Neuronal stem cell (in vitro differentiated cells): ENCODE results near the gene USP44.

Experiments
- DNase-seq: peaks from one replicate; pipeline ENCODE4 v3.0.0-alpha.2; 2013; ENCODE audit warnings: low spot score
- H2AFZ ChIP-seq: one replicate; pipeline ENCODE4 v1.6.1; 2013; ENCODE audit warnings: mild to moderate bottlenecking, low read length, inconsistent platforms
- H2AK5ac ChIP-seq: 2 replicates; pipeline ENCODE4 v1.6.1; 2013; ENCODE audit warnings: low read depth, mild to moderate bottlenecking, inconsistent platforms, low read length, moderate library complexity, mixed read lengths
- H2BK120ac ChIP-seq: 2 replicates; pipeline ENCODE4 v1.6.1; 2013; ENCODE audit warnings: low read depth, mild to moderate bottlenecking, inconsistent platforms, low read length, moderate library complexity, mixed read lengths
- H2BK12ac ChIP-seq: one replicate; pipeline ENCODE4 v1.6.1; 2013; ENCODE audit warnings: low read length, inconsistent platforms
- H2BK15ac ChIP-seq: 2 replicates; pipeline ENCODE4 v1.6.1; 2013; ENCODE audit warnings: mild to moderate bottlenecking, low read length, inconsistent platforms, mixed read lengths
- H2BK5ac ChIP-seq: one replicate; pipeline ENCODE4 v1.6.1; 2013; ENCODE audit warnings: inconsistent platforms, mild to moderate bottlenecking, low read length, moderate library complexity
- H3K14ac ChIP-seq: one replicate; pipeline ENCODE4 v1.6.1; 2013; ENCODE audit warnings: low read length, inconsistent platforms
- H3K18ac ChIP-seq: 2 replicates; pipeline ENCODE4 v1.6.1; 2013; ENCODE audit warnings: low read length, inconsistent platforms
- H3K23ac ChIP-seq: 2 replicates; pipeline ENCODE4 v1.6.1; 2013; ENCODE audit warnings: low read depth, mild to moderate bottlenecking, mixed read lengths, low read length, inconsistent platforms; ENCODE audit not compliant: poor library complexity
- H3K27ac ChIP-seq: replicated peaks from 3 replicates; pipeline ENCODE4 v1.5.1; 2013; ENCODE audit warnings: low read length, inconsistent platforms
- H3K27me3 ChIP-seq, 3 experiments: 2 replicates each; pipeline ENCODE4 v1.6.1; 2013; ENCODE audit warnings: low read length in 3 of 3, mild to moderate bottlenecking in 2 of 3, inconsistent platforms in 1 of 3, low read depth in 1 of 3, mixed read lengths in 1 of 3, moderate library complexity in 1 of 3; ENCODE audit not compliant: control insufficient read depth in 3 of 3, insufficient read depth in 3 of 3
- H3K36me3 ChIP-seq, 2 donors: replicated peaks in 1 of 2; 2 replicates each; pipeline ENCODE4 v1.6.1; 2013; ENCODE audit warnings: low read length in 2 of 2; ENCODE audit not compliant: control insufficient read depth in 2 of 2, insufficient read depth in 2 of 2
- H3K4ac ChIP-seq: 2 replicates; pipeline ENCODE4 v1.6.1; 2013; ENCODE audit warnings: inconsistent platforms, mild to moderate bottlenecking, low read length, moderate library complexity
- H3K4me1 ChIP-seq, 2 donors: 1 replicate in 1 of 2; 2 replicates in 1 of 2; pipeline ENCODE4 v1.6.1; 2013; ENCODE audit warnings: low read length in 2 of 2, low read depth in 1 of 2; ENCODE audit not compliant: control insufficient read depth in 2 of 2, insufficient read depth in 1 of 2
- H3K4me2 ChIP-seq: one replicate; pipeline ENCODE4 v1.6.1; 2013; ENCODE audit warnings: mild to moderate bottlenecking, low read length, inconsistent platforms; ENCODE audit not compliant: insufficient read depth, poor library complexity, severe bottlenecking
- H3K4me3 ChIP-seq, 2 donors: 2 replicates each; pipeline ENCODE4 v1.5.1; 2013; ENCODE audit warnings: low read length in 2 of 2, mild to moderate bottlenecking in 2 of 2, inconsistent platforms in 1 of 2, moderate library complexity in 1 of 2
- H3K79me1 ChIP-seq: one replicate; pipeline ENCODE4 v1.6.1; 2013; ENCODE audit warnings: low read depth, mild to moderate bottlenecking, inconsistent platforms, low read length, moderate library complexity
- H3K9ac ChIP-seq: one replicate; pipeline ENCODE4 v1.6.1; 2013; ENCODE audit warnings: mild to moderate bottlenecking, low read depth, low read length, inconsistent platforms; ENCODE audit not compliant: poor library complexity
- H3K9me3 ChIP-seq, 2 donors: replicated peaks in 1 of 2; 2 replicates each; pipeline versions ENCODE3 to v1.6.1; 2013; ENCODE audit warnings: low read length in 2 of 2, mild to moderate bottlenecking in 2 of 2, inconsistent platforms in 1 of 2, low read depth in 1 of 2, mixed read lengths in 1 of 2, moderate library complexity in 1 of 2; ENCODE audit not compliant: control insufficient read depth in 2 of 2, insufficient read depth in 1 of 2
- H4K8ac ChIP-seq: one replicate; pipeline ENCODE4 v1.6.1; 2013; ENCODE audit warnings: low read depth, mild to moderate bottlenecking, inconsistent platforms, low read length, moderate library complexity
- H4K91ac ChIP-seq: one replicate; pipeline ENCODE4 v1.6.1; 2013; ENCODE audit warnings: low read length, low read depth, mild to moderate bottlenecking, inconsistent platforms; ENCODE audit not compliant: poor library complexity
- WGBS, 2 donors: extraction: QIAGEN DNeasy Blood & Tissue Kit; methylation state at CpG; one replicate each; pipeline ENCODE4 v1.1.7; 2013; ENCODE audit warnings: missing lambda C conversion rate in 2 of 2, mixed read lengths in 1 of 2; ENCODE audit not compliant: insufficient read length in 2 of 2, insufficient replicate concordance in 1 of 2; ENCODE audit errors: extremely low coverage in 2 of 2; 5-methylcytosine and 5-hydroxymethylcytosine counted together

Gene USP44

GRCh38 chr12:95520816-95521215 is 30.5 kb downstream of the USP44 start:
- H3K4me1 ChIP-seq: no peaks in the 10 kb centered on the region
- H2AK5ac ChIP-seq: no peak overlapping the region
- no peak overlapping the region for H2BK5ac ChIP-seq
- no peak overlapping the region for H2BK12ac ChIP-seq
- H2BK15ac ChIP-seq: no peak overlapping the region
- no peak overlapping the region for H3K18ac ChIP-seq
- H3K4me3 ChIP-seq: peak overlapping the region in 1 of 2 donors; percentile 3
- H3K4me2 ChIP-seq: no peak overlapping the region
- DNase-seq: no peak
- no peak overlapping the region for H4K8ac ChIP-seq
- H2AFZ ChIP-seq: no peak overlapping the region
- WGBS, 2 donors: no CpG with 5 or more reads among the region's 6 CpGs
- peaks cover 0 to 3% of the 10 kb centered on the region in 2 donors for H3K9me3 ChIP-seq
- peaks cover 5 to 32% of the 10 kb centered on the region in 2 donors for H3K36me3 ChIP-seq
- H4K91ac ChIP-seq: no peak overlapping the region
- no peak overlapping the region for H3K14ac ChIP-seq
- H2BK120ac ChIP-seq: no peak overlapping the region
- no peaks in the 10 kb centered on the region for H3K79me1 ChIP-seq
- H3K27ac ChIP-seq: no peak overlapping the region
- H3K27me3 ChIP-seq: no peaks in the 10 kb centered on the region
- H3K9ac ChIP-seq: no peak overlapping the region
- H3K4ac ChIP-seq: no peak overlapping the region
- H3K23ac ChIP-seq: no peak overlapping the region

DNA sequence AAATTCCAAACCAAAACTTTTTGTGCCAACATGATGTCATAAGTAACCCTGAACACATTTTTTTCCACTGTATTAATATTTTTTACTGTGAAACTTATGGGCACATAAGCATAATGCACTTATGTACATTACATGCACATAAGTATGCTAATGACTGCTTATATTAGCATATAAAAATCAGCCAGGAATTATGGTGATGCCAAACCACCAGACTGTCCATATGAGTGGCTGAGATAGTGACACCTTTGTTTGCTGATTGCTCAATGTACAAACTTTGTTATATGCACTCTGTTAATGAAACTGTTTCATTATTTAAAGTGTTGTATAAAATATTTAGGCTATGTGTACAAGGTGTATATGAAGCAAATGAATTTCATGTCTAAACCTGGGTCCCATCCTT is 32.3 kb downstream of the USP44 start:
- no peaks in the 10 kb centered on the region for H3K79me1 ChIP-seq
- no peak overlapping the region for H3K9ac ChIP-seq
- H2BK12ac ChIP-seq: no peak overlapping the region
- H3K4me2 ChIP-seq: no peak overlapping the region
- no peak overlapping the region for H3K23ac ChIP-seq
- peaks cover 24 to 26% of the 10 kb centered on the region in 2 donors for H3K36me3 ChIP-seq
- DNase-seq: no peak
- no peak overlapping the region for H3K27ac ChIP-seq
- H3K9me3 ChIP-seq: no peaks in the 10 kb centered on the region
- no peak overlapping the region for H3K14ac ChIP-seq
- H4K91ac ChIP-seq: no peak overlapping the region
- H3K4ac ChIP-seq: no peak overlapping the region
- H3K27me3 ChIP-seq: no peaks in the 10 kb centered on the region
- H3K18ac ChIP-seq: no peak overlapping the region
- no peak overlapping the region for H2AK5ac ChIP-seq
- H2BK15ac ChIP-seq: no peak overlapping the region
- no peak overlapping the region for H3K4me3 ChIP-seq
- H2AFZ ChIP-seq: no peak overlapping the region
- H4K8ac ChIP-seq: no peak overlapping the region
- H2BK5ac ChIP-seq: no peak overlapping the region
- no peaks in the 10 kb centered on the region for H3K4me1 ChIP-seq
- no peak overlapping the region for H2BK120ac ChIP-seq

GRCh38 chr12:95517246-95517645 is 34.0 kb downstream of the USP44 start:
- no peaks in the 10 kb centered on the region for H3K79me1 ChIP-seq
- no peak for DNase-seq
- no peak overlapping the region for H3K14ac ChIP-seq
- no peak overlapping the region for H3K4ac ChIP-seq
- H3K4me1 ChIP-seq: no peaks in the 10 kb centered on the region
- no peak overlapping the region for H2AFZ ChIP-seq
- no peak overlapping the region for H3K27ac ChIP-seq
- H4K8ac ChIP-seq: no peak overlapping the region
- no peak overlapping the region for H2BK12ac ChIP-seq
- no peaks in the 10 kb centered on the region for H3K27me3 ChIP-seq
- no peaks in the 10 kb centered on the region for H3K9me3 ChIP-seq
- no peak overlapping the region for H3K18ac ChIP-seq
- H2BK5ac ChIP-seq: no peak overlapping the region
- H3K9ac ChIP-seq: no peak overlapping the region
- peaks cover 26 to 41% of the 10 kb centered on the region in 2 donors for H3K36me3 ChIP-seq
- no peak overlapping the region for H4K91ac ChIP-seq
- no peak overlapping the region for H2BK120ac ChIP-seq
- H3K4me3 ChIP-seq: no peak overlapping the region
- H3K23ac ChIP-seq: no peak overlapping the region
- H3K4me2 ChIP-seq: no peak overlapping the region
- H2AK5ac ChIP-seq: no peak overlapping the region
- H2BK15ac ChIP-seq: no peak overlapping the region

DNA sequence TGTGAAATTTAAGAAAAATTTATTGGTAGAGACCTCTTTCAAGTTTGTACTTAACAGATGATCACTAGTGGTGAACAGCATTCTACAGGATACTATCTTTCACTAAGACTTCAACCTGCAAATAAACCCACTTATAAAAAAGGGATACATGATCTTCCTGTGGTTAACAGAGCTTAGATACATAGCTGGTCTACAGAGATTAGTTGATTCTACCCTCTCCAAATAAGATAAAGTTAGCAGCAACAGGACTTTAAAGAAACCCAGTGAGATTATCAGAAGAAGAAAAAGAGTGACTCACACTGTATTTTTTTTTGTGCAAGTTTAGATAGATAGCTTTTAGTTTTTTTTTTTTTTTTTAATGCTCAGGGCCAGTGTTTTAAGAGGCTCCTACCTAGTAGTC is 34.5 kb downstream of the USP44 start:
- H3K27ac ChIP-seq: no peak overlapping the region
- no peak overlapping the region for H2BK12ac ChIP-seq
- no peaks in the 10 kb centered on the region for H3K27me3 ChIP-seq
- H3K9ac ChIP-seq: no peak overlapping the region
- no peak overlapping the region for H2AK5ac ChIP-seq
- H3K14ac ChIP-seq: no peak overlapping the region
- H3K79me1 ChIP-seq: no peaks in the 10 kb centered on the region
- no peak overlapping the region for H3K4me2 ChIP-seq
- H3K23ac ChIP-seq: no peak overlapping the region
- no peaks in the 10 kb centered on the region for H3K9me3 ChIP-seq
- H2BK120ac ChIP-seq: no peak overlapping the region
- H3K18ac ChIP-seq: no peak overlapping the region
- H4K8ac ChIP-seq: no peak overlapping the region
- DNase-seq: no peak
- H4K91ac ChIP-seq: no peak overlapping the region
- no peak overlapping the region for H3K4ac ChIP-seq
- no peak overlapping the region for H3K4me3 ChIP-seq
- H2AFZ ChIP-seq: no peak overlapping the region
- no peak overlapping the region for H2BK5ac ChIP-seq
- peaks cover 29 to 46% of the 10 kb centered on the region in 2 donors for H3K36me3 ChIP-seq
- no peak overlapping the region for H2BK15ac ChIP-seq
- no peaks in the 10 kb centered on the region for H3K4me1 ChIP-seq
